HepG2 (cell line): ENCODE results near the gene AKAP8. TPM values are rescaled to one million over a fixed set of nuclear protein-coding genes. Genes with fewer than 3 reads are reported as not detected.

Source experiments
- ATF7 ChIP-seq, 2 experiments: fragments of 450-650 bp in 1 of 2; sonication (generic) in 1 of 2; formaldehyde crosslinking in 1 of 2; IDR thresholded peaks; 2 replicates each; pipeline versions ENCODE4 v1.4.0 to v1.6.1; 2016 to 2020; ENCODE audit warnings: antibody characterized with exemption in 1 of 2, mild to moderate bottlenecking in 1 of 2, missing genetic modification reagents in 1 of 2
- CAMTA2 ChIP-seq: sonication (generic); formaldehyde crosslinking; IDR thresholded peaks from 2 replicates; pipeline ENCODE4 v1.4.0; 2020; ENCODE audit warnings: mild to moderate bottlenecking, missing genetic modification reagents, borderline replicate concordance
- DPF2 ChIP-seq: sonication (generic); formaldehyde crosslinking; IDR thresholded peaks from 2 replicates; pipeline ENCODE4 v1.4.0; 2020; ENCODE audit warnings: mild to moderate bottlenecking, low read depth, missing genetic modification reagents, borderline replicate concordance
- ESRRA ChIP-seq: sonication (generic); formaldehyde crosslinking; IDR thresholded peaks from 2 replicates; pipeline ENCODE4 v1.5.1; 2020; ENCODE audit warnings: mild to moderate bottlenecking, low read depth, missing genetic modification reagents
- GABPB1 ChIP-seq: IDR thresholded peaks from 2 replicates; pipeline ENCODE4 v1.6.1; 2016; ENCODE audit warnings: mild to moderate bottlenecking, missing genetic modification reagents, moderate library complexity, missing compliant biosample characterization
- HNF4A ChIP-seq: sonication (generic); formaldehyde crosslinking; IDR thresholded peaks from 2 replicates; pipeline ENCODE4 v1.4.0; 2020; ENCODE audit warnings: missing genetic modification reagents
- JUNB ChIP-seq: sonication (generic); formaldehyde crosslinking; IDR thresholded peaks from 2 replicates; pipeline ENCODE4 v1.8.0; 2022; ENCODE audit warnings: missing genetic modification reagents, mild to moderate bottlenecking, borderline replicate concordance
- KDM6A ChIP-seq: IDR thresholded peaks from 2 replicates; pipeline ENCODE4 v1.6.1; 2016; ENCODE audit warnings: low read depth
- MTF1 ChIP-seq: sonication (generic); formaldehyde crosslinking; IDR thresholded peaks from 2 replicates; pipeline ENCODE4 v1.5.0; 2020; ENCODE audit warnings: missing genetic modification reagents
- MTF2 ChIP-seq: sonication (generic); formaldehyde crosslinking; IDR thresholded peaks from 2 replicates; pipeline ENCODE4 v1.5.0; 2020; ENCODE audit warnings: missing genetic modification reagents, borderline replicate concordance
- PAWR ChIP-seq: sonication (generic); formaldehyde crosslinking; IDR thresholded peaks from 2 replicates; pipeline ENCODE4 v1.4.0; 2020; ENCODE audit warnings: missing genetic modification reagents, mild to moderate bottlenecking, borderline replicate concordance
- RXRB ChIP-seq: IDR thresholded peaks from 2 replicates; pipeline ENCODE4 v1.6.1; 2016; ENCODE audit warnings: borderline replicate concordance, missing genetic modification reagents, missing compliant biosample characterization
- SAFB2 ChIP-seq: sonication (generic); formaldehyde crosslinking; IDR thresholded peaks from 2 replicates; pipeline ENCODE4 v1.5.1; 2020; ENCODE audit warnings: missing genetic modification reagents, low read depth, mild to moderate bottlenecking, borderline replicate concordance
- SATB2 ChIP-seq: sonication (generic); formaldehyde crosslinking; IDR thresholded peaks from 2 replicates; pipeline ENCODE4 v1.5.0; 2020; ENCODE audit warnings: missing genetic modification reagents
- SCMH1 ChIP-seq: sonication (generic); formaldehyde crosslinking; IDR thresholded peaks from 2 replicates; pipeline ENCODE4 v1.9.0; 2021; ENCODE audit warnings: missing genetic modification reagents, mild to moderate bottlenecking, borderline replicate concordance
- SIN3A ChIP-seq: IDR thresholded peaks from 2 replicates; pipeline ENCODE4 v1.6.1; 2011; ENCODE audit warnings: low read depth, mild to moderate bottlenecking, control low read depth, low read length, borderline replicate concordance
- TSC22D2 ChIP-seq: sonication (generic); formaldehyde crosslinking; IDR thresholded peaks from 2 replicates; pipeline ENCODE4 v1.5.1; 2020; ENCODE audit warnings: missing genetic modification reagents, mild to moderate bottlenecking, borderline replicate concordance
- YY1 ChIP-seq: IDR thresholded peaks from 2 replicates; pipeline ENCODE4 v1.6.1; 2011; ENCODE audit warnings: low read length, low read depth, moderate library complexity, mild to moderate bottlenecking; ENCODE audit not compliant: insufficient read depth, insufficient replicate concordance
- ZBED4 ChIP-seq: sonication (generic); formaldehyde crosslinking; IDR thresholded peaks from 2 replicates; pipeline ENCODE4 v1.4.0; 2020; ENCODE audit warnings: missing genetic modification reagents, borderline replicate concordance
- ZFYVE20 ChIP-seq: sonication (generic); formaldehyde crosslinking; IDR thresholded peaks from 2 replicates; pipeline ENCODE4 v1.8.0; 2023; ENCODE audit warnings: low read depth, mild to moderate bottlenecking, moderate library complexity, missing genetic modification reagents, borderline replicate concordance
- ZNF234 ChIP-seq: sonication (generic); formaldehyde crosslinking; conservative IDR thresholded peaks from 2 replicates; pipeline ENCODE4 v1.5.1; 2020; ENCODE audit warnings: mild to moderate bottlenecking, missing genetic modification reagents
- ZNF30 ChIP-seq: sonication (generic); formaldehyde crosslinking; IDR thresholded peaks from 2 replicates; pipeline ENCODE4 v1.5.0; 2020; ENCODE audit warnings: mild to moderate bottlenecking, missing genetic modification reagents
- ZNF331 ChIP-seq: sonication (generic); formaldehyde crosslinking; IDR thresholded peaks from 2 replicates; pipeline ENCODE4 v1.4.0; 2020; ENCODE audit warnings: missing genetic modification reagents
- ZNF354B ChIP-seq: sonication (generic); formaldehyde crosslinking; IDR thresholded peaks from 2 replicates; pipeline ENCODE4 v1.8.0; 2022; ENCODE audit warnings: mild to moderate bottlenecking, missing genetic modification reagents
- ZNF552 ChIP-seq: sonication (generic); formaldehyde crosslinking; IDR thresholded peaks from 2 replicates; pipeline ENCODE4 v1.9.0; 2022; ENCODE audit warnings: missing genetic modification reagents, mild to moderate bottlenecking, borderline replicate concordance
- ZNF672 ChIP-seq: sonication (generic); formaldehyde crosslinking; IDR thresholded peaks from 2 replicates; pipeline ENCODE4 v1.8.1; 2022; ENCODE audit warnings: missing genetic modification reagents
- ZNF790 ChIP-seq: sonication (generic); formaldehyde crosslinking; IDR thresholded peaks from 2 replicates; pipeline ENCODE4 v1.8.0; 2022; ENCODE audit warnings: missing genetic modification reagents, mild to moderate bottlenecking, borderline replicate concordance
- polyA plus RNA-seq, 8 experiments: library from polyadenylated mRNA; depleted of rRNA in 3 of 8; stranded (reverse) in 7 of 8; unstranded in 1 of 8; fragments of >200 nt; fragmentation: Illumina TruSeq in 4 of 8; extraction: Trizol in 4 of 8; gene quantifications; 2 replicates each; pipeline versions ENCODE4 v1.2.1 to v1.2.3, GENCODE V29; 2011 to 2016; ENCODE audit warnings: low read depth in 4 of 8, missing spikeins in 1 of 8, mixed read lengths in 1 of 8; ENCODE audit not compliant: insufficient read depth in 1 of 8
- total RNA-seq, 5 experiments: library from RNA; depleted of rRNA; stranded (reverse); fragments of >200 nt; fragmentation: Illumina TruSeq; extraction: Trizol; gene quantifications; 2 replicates each; pipeline ENCODE4 v1.2.3, GENCODE V29; 2016; ENCODE audit warnings: low read depth in 1 of 5

The AKAP8 gene
- total and polyA plus RNA-seq, 2 of the 13 experiments (the other 11 are each of a cell fraction or from before 2014, with no cell fraction given) = 15.9 to 22.1 TPM

GRCh38 chr19:15379083-15379998 lies at the start of gene AKAP8 (continued):
- peak; percentile 42; the same call in 1 of the 2 replicates for TF ChIP-seq RXRB (CRISPR knock-in tag)
- no peak for TF ChIP-seq MTF2 (CRISPR knock-in tag)
- TF ChIP-seq TSC22D2 = no peak
- peak; percentile 95 for TF ChIP-seq YY1
- TF ChIP-seq SIN3A = peak; percentile 28; the same call in 1 of the 2 replicates
- TF ChIP-seq PAWR = no peak
- TF ChIP-seq ZNF30 (CRISPR knock-in tag) = no peak
- TF ChIP-seq ZFYVE20 (CRISPR knock-in tag) = no peak
- TF ChIP-seq ATF7 (IDR thresholded peaks at IDR 0.05) = no peak
- no peak for TF ChIP-seq ATF7 (CRISPR knock-in tag; IDR thresholded peaks at IDR 0.05)
- TF ChIP-seq ZNF234 = peak; percentile 70; the same call in 1 of the 2 replicates
- no peak for TF ChIP-seq DPF2
- TF ChIP-seq SATB2 (CRISPR knock-in tag) = no peak
- no peak for TF ChIP-seq HNF4A (CRISPR knock-in tag)
- TF ChIP-seq SCMH1 (CRISPR knock-in tag) = no peak
- no peak for TF ChIP-seq ZNF354B (CRISPR knock-in tag)
- peak; percentile 89 for TF ChIP-seq SAFB2
- TF ChIP-seq GABPB1 (CRISPR knock-in tag) = peak; percentile 86
- TF ChIP-seq ESRRA (CRISPR knock-in tag) = peak; percentile 40; the same call in 1 of the 2 replicates
- no peak for TF ChIP-seq ZNF672
- no peak for TF ChIP-seq KDM6A (CRISPR knock-in tag)
- TF ChIP-seq ZNF552 (CRISPR knock-in tag) = no peak
- peak; percentile 29; the same call in 1 of the 2 replicates for TF ChIP-seq CAMTA2 (CRISPR knock-in tag)
- TF ChIP-seq JUNB = no peak
- no peak for TF ChIP-seq ZBED4 (CRISPR knock-in tag)
- TF ChIP-seq ZNF790 (CRISPR knock-in tag) = no peak; the same call in 1 of the 2 replicates
- peak; percentile 60; the same call in 1 of the 2 replicates for TF ChIP-seq ZNF331 (CRISPR knock-in tag)
- no peak for TF ChIP-seq MTF1 (CRISPR knock-in tag)
